Stimulated activated CD4-positive, alpha-beta T cell treated with anti-CD3 and anti-CD28 coated beads, TNF-alpha, amount 100 ng/mL, for 24 hours (primary cell): ENCODE measurements around the gene ACTG1.
A peak's percentile ranks its signal among the peaks of the same experiment; 100 is the strongest.

Experiments
- DNase-seq, 3 experiments: peaks; one replicate each; pipeline ENCODE4 v3.0.0-alpha.2; 2020; ENCODE audit warnings: low read depth in 3 of 3

Gene ACTG1

GRCh38 chr17:81498953-81499600, 13.5 kb downstream of the ACTG1 start:
- DNase-seq: no peak

DNA sequence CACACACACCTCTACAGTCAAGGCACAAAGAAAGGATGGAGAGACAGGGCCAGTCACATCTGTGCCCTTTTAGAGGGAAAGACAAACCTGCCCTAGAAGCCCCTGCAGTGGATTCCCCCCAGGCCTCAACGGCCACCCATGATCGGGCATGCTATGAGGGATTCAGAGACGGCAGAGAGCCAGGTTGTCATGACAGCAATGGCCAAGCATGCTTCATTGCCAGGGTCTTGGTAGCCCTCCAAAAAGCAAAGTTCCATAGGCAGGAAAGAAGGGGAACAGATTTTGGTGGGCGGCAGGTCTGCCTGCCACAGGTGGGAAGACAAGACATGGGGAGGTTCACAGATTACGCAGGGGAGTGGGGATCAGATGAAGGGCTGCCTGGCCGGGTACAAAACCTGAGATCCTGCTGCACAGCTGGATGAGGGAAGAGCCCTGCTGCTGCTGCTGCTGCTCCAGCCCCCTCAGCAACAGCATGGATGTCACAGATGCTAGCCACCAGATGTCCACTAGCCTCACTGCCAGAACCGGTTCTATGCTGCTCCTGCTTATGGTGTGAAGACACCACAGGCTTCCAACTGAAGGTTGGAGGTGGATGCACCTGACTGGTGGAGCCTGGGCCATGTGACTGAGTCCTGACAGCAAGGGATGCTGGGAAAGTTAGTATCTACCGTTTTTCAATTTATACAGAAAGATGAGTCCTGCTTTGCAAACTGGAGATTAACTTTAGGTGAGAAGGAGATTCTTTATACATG, 17.8 kb downstream of the ACTG1 start:
- no peak for DNase-seq

- DNase-seq: no peak
These were observed 19.2 kb downstream of the ACTG1 start for GRCh38 chr17:81493198-81494038.

DNA sequence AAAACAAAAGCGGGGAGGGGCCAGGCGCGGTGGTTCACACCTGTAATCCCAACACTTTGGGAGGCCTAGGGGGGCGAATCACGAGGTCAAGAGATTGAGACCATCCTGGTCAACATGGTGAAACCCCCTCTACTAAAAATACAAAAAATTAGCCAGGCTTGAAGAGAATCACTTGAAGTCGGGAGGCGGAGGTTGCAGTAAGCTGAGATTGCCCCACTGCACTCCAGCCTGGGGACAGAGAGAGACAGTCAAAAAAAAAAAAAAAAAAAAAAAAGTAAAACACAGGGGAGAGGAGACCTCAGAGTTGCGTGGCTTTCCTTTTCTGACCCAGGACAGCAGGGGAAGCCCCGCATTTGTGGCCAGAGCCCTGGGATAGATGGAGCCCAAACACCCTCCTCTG, 19.9 kb downstream of the ACTG1 start:
- no peak for DNase-seq

- DNase-seq: no peak
These were observed 20.4 kb downstream of the ACTG1 start for GRCh38 chr17:81492202-81492601.

DNA sequence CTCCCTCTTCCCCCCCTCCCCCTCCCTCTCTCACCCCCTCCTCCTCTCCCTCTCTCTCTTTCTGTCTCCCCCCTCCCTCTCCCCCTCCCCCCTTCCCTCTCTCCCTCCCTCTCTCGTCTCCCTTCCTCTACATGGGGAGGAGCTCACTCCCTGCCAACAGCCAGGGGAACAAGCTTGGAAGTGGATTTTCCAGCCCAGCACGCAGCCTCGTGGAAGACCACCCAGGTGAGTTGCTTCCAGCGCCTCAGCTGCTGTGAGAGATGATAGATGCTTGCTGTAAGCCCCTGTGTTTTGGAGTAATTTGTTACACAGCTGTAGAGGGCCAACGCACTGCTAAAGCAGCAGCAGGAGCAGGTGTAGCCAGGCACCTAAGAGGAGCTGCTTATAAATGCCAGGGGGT, 20.8 kb downstream of the ACTG1 start:
- DNase-seq: no peak

GRCh38 chr17:81491181-81491581, 21.4 kb downstream of the ACTG1 start:
- DNase-seq: no peak

DNA sequence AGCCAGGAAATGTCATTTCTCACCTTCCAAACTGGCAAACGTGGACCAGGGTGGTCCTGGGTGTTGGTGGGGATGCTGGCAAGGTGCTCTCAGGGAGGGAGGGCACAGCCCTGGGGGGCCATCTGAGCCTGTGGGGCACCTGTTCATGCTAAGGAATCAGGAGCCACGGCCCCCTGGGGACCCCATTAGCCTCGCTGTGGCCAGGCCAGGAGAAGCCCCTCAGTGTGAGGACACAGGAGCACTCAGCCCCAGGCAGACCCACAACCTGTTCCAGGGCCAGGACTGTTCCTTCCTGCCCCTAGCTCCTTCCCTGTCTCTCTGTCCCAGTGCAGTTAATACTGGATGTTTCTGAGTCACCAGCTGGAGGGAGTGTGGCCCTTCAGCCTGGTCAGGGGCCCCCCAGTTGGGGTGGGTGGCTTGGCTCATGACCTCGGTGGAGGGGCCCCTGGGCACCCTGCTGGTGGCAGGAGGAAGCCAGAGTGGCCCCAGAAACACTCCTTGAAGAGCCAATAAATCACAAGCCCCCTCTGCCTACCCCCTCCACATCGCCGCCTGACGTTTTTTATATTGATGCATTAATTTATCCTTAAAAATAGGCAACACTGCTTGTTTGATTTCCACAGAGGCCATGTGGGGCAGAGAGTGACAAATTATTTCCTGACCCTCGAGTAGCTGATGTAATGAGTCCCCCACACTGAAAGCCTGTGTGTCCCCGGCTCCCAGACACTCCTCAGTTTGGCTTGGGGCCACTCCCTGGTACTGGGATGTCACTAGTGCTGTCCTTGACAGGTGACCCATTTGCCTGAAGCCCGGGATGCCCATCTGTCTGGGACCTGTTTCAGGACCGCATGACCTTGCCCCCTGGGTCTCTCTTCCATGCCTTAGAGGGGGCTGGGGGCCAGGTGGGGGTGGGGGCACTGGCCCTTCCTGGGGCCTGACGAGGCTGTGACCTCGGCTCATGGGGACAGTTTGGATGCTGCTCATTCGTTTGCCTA, 22.3 kb downstream of the ACTG1 start:
- DNase-seq: no peak

- DNase-seq: no peak
These were observed 23.3 kb downstream of the ACTG1 start for GRCh38 chr17:81489012-81489997.

DNA sequence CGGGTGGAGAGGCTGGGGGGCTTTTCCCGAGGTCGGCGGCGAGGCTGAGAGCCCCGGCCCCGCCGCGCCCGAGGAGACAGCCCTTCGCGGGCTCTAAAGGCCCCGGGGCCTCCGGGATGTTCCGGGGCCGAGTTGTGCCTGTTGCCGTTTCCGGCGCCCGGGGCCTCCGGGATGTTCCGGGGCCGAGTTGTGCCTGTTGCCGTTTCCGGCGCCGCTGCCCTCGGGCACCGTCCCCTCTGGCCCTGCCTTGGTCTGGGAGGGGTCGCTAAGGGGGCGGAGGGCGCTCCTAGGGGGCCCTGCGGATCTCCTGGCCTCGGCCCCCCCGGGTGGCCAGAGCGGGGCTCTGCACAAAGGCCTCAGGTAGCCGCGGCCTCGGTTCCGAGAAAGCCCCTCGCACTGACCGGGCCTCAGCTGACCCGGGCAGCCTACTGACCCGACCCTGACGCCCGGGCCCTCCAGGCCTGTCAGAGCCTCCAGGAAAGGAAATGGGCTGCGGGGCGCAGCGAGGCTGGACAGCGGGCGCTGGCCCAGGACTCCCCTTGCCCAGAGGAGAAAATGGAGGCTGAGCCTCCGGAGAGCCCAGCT, 24.2 kb downstream of the ACTG1 start:
- no peak for DNase-seq

DNA sequence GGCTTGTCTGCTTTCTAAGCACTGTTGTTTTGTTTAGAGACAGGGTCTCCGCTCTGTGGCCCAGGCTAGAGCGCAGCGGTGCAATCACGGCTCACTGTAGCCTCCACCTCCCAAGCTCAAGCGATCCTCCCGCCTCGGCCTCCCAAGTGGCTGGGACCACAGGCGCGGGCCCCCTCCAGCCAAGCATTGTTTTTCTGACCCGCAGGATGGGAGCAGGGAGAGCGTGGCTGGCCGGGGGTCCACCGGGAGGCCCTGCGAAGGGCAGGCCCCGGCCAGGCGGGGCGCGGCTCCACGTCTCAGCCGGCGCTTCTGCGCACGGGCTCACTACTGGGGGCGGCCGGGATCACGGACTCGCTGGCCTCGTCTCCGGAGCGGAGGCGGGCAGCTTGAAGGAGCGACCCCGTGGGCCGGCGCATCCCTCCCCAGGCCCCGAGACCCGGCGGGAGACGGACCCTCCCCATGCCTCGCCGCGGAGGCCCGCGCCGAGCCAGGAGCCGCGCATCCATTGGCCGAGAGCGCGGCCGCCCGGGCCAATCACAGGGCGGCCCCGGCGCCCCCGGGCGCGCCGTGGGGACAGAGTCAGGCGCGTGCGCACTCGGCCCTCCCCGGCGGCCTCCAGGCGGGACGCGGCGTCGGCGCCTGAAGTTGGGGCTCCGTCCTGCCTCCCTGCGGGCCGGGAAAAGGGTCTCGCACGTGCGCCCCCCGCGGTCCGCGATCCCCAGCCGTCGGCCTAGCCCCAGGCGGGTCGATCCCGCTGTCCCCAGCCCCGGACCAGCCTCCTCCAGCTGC, 24.9 kb downstream of the ACTG1 start:
- peak in 2 of 3 experiments; percentile 59 to 80 for DNase-seq

- DNase-seq: no peak
These were observed 25.5 kb downstream of the ACTG1 start for GRCh38 chr17:81487089-81487486.

DNA sequence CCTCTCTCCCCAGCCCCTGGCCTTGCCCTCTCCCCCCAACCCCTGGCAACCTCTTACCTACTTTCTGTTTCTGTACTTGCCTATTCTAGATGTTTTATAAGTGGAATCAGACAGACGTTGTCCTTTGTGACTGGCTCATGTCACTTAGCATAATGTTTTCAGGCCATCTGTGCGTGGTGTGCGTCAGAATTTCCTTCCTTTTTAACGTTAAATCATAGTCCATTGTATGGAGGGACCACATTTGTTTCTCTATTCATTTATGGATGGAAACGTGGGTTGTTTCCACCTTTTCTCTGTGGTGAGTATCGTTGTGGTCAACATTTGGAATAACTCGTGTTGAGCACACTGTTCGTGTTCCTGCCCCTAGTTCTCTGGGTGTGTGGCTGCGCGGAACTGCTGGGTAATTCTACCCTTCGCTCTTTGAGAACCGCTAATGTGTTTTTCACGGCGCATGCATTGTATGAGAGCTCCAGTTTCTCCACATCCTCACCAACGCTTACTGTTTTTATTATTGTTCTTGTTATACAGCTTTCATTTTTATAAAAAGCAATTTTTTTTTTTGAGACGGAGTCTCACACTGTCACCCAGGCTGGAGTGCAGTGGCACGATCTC, 26.3 kb downstream of the ACTG1 start:
- DNase-seq: no peak

DNA sequence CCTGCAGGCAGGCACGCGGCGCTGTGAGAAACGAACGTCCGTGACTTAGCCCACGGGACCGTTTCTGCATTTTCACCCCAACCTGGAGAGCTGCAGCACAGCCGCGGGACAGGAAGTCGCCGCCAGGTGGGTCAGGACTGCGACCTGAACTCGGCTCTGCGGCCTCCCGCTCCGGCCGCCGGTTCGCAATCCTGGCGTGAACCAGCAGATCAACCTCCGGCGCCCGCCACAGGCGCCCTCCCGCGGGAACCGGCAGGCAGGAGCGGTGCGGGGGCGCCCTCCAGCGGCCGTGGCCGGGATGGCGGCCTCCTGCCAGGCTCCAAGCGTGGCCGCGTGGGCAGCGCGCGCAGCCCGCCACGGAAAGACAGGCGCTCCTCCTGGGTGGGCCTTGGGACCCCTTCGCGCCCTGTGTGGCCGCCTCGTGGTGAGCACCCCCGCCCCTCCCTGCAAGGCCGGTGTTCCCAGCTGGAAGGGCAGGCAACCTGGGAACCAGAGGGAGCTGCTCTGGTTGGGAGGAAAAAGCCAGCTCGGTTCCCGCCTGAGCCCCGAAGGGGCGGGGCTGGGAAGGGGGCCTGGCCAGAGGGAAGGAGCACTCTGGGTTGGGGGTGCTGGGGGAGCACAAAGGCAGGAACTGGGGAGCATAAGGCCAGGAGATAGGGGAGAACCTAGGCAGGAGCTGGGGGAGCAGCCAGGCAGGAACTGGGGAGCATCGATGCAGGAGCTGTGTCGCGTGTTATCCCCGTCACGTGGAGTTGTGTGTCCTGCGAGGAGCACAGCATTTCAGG, 28.2 kb downstream of the ACTG1 start:
- peak; percentile 72 to 87 (median 82) for DNase-seq

- DNase-seq: no peak
These were observed 28.8 kb downstream of the ACTG1 start for GRCh38 chr17:81483862-81484194.

DNA sequence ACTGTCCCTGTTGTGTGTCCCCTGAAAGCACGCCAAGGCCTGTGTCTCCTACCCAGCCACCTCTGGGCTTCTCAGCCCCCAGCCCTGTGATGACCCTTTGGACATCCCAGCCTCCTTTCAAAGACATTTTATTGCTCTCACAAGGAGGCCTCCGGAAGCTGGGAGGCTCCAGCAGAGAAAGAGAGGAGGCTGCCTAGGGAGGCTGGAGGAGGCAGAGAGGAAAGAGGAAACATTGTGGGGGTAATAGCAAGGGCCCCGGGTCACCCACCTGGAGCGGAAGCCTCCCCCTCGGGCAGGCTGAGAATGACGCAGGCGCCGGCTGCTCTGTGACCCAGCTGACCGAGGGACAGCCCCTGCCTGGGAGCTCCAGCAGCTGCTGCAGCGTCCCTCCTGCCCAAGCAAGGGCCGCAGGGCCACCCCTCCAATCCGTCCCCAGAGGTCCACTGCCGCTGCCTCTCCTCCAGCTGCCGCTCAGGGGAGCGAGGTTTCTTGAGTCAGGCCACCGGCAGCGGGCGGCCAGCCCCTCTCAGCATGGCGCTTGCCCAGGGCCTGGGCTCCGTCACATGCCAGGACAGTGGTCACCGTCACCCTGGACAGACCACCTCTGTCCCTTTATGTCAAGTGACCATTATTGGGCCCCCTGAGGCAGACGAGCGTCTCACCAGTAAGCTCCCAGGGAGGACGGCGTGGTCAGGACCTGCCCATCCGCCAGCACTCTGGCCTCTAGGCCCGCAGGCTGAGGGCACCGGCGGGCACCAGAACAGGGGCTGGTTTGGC, 29.3 kb downstream of the ACTG1 start:
- no peak for DNase-seq

- no peak for DNase-seq
These were observed 29.9 kb downstream of the ACTG1 start for GRCh38 chr17:81482673-81483072.
